Astrocyte of the cerebellum (primary cell): Measurements from ENCODE around the gene AASDHPPT.

Experiments
- DNase-seq: peaks from one replicate; pipeline ENCODE4 v3.0.0-alpha.2; 2011; ENCODE audit warnings: low read depth
- H3K4me3 ChIP-seq: 2 replicates; pipeline ENCODE4 v1.5.1; 2011; ENCODE audit warnings: mild to moderate bottlenecking, low read depth, low read length, moderate library complexity
- in situ Hi-C: cut with HindIII; loops from 2 replicates; pipeline ENCODE4 v1.10.0; 2017; ENCODE audit warnings: low sequenced_read_pairs
- TF ChIP-seq, protein P1 (sequence below): IDR thresholded peaks from 2 replicates; pipeline ENCODE4 v1.5.1; 2012; ENCODE audit warnings: low read length, low read depth, moderate library complexity, mild to moderate bottlenecking; ENCODE audit errors: missing control alignments

Gene AASDHPPT

GRCh38 chr11:106128740-106129139 lies 51.3 kb downstream of the AASDHPPT start:
- TF ChIP-seq, protein P1, sequence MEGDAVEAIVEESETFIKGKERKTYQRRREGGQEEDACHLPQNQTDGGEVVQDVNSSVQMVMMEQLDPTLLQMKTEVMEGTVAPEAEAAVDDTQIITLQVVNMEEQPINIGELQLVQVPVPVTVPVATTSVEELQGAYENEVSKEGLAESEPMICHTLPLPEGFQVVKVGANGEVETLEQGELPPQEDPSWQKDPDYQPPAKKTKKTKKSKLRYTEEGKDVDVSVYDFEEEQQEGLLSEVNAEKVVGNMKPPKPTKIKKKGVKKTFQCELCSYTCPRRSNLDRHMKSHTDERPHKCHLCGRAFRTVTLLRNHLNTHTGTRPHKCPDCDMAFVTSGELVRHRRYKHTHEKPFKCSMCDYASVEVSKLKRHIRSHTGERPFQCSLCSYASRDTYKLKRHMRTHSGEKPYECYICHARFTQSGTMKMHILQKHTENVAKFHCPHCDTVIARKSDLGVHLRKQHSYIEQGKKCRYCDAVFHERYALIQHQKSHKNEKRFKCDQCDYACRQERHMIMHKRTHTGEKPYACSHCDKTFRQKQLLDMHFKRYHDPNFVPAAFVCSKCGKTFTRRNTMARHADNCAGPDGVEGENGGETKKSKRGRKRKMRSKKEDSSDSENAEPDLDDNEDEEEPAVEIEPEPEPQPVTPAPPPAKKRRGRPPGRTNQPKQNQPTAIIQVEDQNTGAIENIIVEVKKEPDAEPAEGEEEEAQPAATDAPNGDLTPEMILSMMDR, result no peak
- no peak for DNase-seq
- H3K4me3 ChIP-seq, result no peak overlapping the region
- in situ Hi-C loops, result no loop called here

- TF ChIP-seq, protein P1, result no peak
- H3K4me3 ChIP-seq, result no peak overlapping the region
- no peak for DNase-seq
- in situ Hi-C loops, result no loop called here
These were observed 54.5 kb downstream of the AASDHPPT start for GRCh38 chr11:106131998-106132397.

GRCh38 chr11:106132582-106133354 lies 55.3 kb downstream of the AASDHPPT start:
- DNase-seq, result no peak
- H3K4me3 ChIP-seq, result no peak overlapping the region
- TF ChIP-seq, protein P1, result no peak
- in situ Hi-C loops, result no loop called here

DNA sequence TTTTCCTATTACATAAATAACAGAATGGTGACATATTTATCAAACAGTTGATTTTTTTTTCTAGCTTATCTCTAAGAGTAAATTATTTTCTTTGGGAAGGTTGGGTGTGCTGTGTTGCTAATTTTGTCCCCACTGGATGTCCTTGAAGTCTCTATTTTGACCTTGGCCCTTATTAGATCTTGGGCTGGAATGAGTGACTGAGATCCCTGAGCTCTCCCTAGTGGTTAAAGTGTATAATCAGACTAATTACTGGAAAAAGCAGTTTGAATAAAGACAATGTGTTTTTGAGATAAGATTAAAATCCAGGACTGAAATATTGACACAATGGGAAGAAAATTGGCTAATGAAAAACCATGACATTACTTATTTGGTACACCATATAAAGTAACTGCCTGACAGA lies 56.1 kb downstream of the AASDHPPT start:
- TF ChIP-seq, protein P1, result no peak

DNA sequence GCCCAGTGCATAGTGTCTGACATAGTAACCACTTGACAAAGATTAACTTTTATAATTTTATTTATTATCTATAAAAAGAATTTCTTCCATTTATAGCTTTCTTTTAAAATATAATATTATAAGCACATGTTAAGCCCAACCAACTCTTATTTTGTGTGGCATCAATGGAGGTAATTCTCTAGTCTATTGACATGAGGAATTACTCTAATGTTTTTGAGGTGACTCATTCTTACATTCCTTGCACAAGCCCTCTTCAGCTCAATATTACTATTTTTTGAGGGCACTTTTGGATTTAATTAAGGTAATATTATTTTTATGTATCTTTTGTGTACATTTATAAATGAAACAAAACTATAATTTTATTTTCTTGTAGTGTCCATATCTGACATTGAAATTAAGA lies 59.6 kb downstream of the AASDHPPT start:
- TF ChIP-seq, protein P1, result no peak
- in situ Hi-C loops, result no loop called here

More for the DNA sequence above, 56.1 kb downstream of the AASDHPPT start:
- no peak for DNase-seq
- in situ Hi-C loops, result no loop called here
- no peak overlapping the region for H3K4me3 ChIP-seq

DNA sequence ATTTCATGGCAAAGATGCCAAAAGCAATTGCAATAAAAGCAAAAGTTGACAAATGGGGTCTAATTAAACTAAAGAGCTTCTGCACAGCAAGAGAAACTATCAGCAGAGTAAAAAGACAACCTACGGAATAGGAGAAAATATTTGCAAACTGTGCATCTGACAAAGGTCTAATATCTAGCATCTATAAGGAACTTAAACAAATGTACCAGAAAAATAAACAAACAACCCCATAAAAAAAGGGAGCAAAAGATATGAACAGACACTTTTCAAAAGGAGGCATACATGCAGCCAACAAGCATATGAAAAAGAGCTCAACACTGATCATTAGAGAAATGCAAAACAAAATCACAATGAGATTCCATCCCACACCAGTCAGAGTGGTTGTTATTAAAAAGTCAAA lies 60.3 kb downstream of the AASDHPPT start:
- DNase-seq, result no peak
- TF ChIP-seq, protein P1, result no peak
- in situ Hi-C loops, result no loop called here
- H3K4me3 ChIP-seq, result no peak overlapping the region

More for the DNA sequence above, 59.6 kb downstream of the AASDHPPT start:
- DNase-seq, result no peak
- no peak overlapping the region for H3K4me3 ChIP-seq
